NCI-H2171 (cell line): ENCODE results near the gene TRIM38.
"Not testable (repeated sequence)": the region's sequence is repeated elsewhere in the genome, so short reads cannot be mapped to it uniquely, and the experiment has no call there.

Experiments
- DNase-seq: peaks from one replicate; lab custom pipeline; 2025; lab: John Stamatoyannopoulos, UW

The TRIM38 gene

DNA sequence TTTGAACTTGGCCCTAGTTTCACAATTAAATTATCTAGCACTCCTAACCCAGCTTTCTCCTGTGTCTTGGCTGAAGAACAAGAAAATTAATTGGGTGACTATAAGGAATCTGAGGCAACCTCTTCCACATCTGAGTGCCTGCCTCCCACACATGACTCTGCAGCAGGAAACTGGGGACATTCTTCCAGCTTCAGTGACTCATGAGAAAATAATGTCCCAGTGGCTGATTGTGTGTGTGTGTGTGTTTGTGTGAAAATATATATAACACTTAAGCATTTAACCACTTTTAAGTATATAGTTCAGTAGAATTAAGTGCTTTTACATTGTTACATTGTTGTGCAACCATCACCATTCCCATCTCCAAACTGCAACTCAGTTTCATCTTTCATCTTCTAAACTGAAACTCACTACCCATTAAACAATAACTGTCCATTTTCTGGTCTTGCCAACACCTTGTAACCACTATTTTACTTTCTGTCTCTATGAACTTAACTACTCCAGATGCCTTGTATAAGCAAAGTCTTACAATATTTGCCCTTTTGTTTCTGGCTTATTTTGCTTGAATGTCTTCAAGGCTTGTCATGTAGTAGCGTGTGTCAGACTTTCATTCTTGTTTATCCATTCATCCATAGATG is 8.7 kb downstream of the TRIM38 start:
- no peak for DNase-seq

DNA sequence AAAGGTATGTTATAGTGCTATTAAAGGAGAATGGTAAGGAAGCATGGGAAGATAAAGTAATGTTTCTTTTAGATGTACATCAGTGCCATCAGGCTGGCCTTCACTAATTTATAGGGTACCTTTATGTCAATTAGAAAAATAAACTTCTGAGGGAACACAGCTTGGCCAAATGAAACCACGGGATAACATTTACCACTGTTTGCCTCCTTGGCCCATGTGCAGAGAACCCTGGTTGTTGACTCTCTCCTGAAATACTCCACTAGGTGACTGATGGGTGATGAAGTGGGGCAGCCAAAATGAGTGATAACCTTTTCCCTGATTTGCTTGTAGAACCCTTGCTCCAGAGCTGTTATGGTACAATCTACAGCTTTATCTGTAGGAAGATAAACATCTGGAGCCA is 9.5 kb downstream of the TRIM38 start:
- no peak for DNase-seq

DNA sequence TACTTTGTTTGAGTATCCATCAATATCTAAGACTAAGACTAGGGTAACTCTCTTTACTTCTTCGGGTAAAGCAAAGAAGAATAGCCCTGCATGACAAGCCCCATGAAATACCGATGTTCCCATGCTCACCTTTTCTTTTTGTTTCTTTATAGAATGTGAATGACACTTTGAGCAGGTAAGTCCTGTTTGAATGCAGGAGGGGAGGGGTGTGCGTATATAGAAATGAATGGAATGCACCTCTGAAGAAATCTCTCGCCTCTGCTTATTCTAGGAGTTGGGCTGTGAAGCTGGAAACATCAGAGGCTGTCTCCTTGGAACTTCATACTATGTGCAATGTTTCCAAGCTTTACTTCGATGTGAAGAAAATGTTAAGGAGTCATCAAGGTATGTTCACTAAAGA is 10.3 kb downstream of the TRIM38 start:
- DNase-seq, result no peak

DNA sequence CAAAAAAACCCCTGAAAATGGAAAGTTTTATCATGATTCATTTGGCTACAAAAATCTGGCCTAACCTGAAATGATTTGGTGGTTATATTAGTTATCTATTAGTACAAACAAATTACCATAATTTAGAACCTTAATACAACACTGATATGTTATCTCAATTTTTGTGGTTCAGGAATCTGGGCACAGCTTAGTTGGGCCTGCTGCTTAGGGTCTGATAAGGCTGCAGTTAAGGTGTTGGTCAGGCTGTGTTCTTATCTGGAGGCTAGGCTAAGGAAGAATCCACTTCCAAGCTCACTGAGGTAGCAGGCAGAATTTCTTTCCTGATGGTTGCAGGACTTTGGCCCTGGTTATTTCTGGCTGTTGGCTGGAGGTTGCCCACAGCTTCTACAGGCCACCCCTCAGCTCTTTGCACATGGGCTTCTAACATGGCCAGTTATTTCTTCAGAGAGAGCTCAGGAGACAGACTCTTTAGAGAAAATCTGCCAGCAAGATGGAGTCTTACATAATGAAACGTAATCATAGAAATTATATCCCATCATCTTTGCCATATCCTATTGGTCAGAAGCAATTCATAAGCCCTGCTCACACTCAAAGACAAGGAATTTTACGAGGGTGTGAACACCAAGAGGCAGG is 11.4 kb downstream of the TRIM38 start:
- DNase-seq, result no peak

DNA sequence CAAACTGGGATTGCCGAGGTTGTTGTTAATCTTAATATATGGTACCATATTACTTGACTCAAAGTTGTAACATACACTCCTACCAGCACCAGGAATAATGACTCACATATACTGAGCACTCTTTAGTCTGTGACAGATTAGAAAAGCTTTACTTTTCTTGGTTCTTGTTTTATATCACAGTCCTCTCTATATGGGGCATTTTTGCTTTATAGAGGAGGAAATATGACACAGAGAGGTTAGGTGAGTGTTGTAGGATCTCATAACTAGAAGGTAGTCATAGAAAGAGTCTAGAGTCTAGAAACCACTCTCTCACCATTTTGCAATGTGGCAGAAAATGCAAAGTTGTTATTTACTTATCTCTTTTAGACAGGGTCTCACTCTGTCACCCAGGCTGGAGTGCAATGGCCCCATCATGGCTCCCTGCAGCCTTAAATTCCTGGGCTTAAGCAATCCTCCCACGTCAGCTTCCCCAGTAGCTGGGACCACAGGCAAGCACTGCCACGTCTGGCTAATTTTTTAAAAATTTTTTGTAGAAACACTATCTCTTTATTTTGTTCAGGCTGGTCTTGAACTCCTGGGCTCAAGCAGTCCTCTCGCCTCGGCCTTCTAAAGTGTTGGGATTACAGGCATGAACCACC is 13.4 kb downstream of the TRIM38 start:
- DNase-seq, result no peak

DNA sequence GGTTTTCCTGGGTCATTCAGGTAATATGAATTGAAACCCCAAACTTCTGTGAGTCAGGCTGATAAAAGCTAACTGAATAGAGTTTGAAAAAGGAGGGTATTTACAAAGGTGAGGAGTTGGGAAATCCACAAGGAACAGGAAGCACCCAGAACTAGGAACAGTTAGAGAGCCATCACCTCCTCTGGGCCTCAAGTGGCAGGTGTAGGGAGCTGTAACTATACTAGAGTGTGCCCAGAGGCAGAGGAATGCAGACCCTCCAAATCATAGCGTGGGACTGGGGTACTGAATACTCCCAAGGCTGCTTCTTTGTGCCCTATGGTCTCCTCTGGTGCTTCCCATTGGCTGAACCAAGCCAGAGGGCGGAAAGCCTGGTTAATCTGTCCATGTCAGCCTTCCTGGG is 18.3 kb downstream of the TRIM38 start:
- DNase-seq, result no peak

DNA sequence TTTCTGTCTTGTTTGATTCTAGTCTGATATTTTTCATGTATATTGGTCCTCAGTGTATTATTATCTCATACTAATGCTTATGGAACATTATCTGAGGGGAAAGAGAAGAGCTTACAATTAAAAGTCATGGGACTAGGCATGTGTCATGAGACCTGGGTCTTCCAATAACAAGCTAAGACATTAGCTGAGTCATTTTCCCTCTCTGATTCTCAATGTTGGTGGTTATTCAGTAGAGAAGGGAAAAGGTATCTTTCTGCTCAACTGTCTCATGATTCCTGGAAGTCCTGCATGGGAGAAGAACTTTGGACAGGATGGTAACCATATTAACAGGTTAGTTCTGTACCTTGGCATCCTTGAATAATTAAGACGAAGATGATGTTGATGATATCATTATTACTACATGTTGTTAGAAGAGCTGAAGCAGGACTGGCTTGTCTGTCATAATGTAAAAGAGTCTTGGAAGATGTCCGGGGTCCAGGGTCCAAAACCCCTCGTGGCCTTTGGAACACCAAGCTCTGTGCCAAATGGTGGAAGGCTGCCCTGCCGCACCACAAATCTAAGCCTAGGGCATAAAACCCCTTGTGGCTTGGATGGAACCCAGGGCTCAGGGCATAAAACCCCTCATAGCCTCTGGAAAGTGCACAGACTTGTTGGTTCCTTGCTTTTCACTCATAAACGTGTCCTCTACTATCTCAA is 19.1 kb downstream of the TRIM38 start:
- no peak for DNase-seq

DNA sequence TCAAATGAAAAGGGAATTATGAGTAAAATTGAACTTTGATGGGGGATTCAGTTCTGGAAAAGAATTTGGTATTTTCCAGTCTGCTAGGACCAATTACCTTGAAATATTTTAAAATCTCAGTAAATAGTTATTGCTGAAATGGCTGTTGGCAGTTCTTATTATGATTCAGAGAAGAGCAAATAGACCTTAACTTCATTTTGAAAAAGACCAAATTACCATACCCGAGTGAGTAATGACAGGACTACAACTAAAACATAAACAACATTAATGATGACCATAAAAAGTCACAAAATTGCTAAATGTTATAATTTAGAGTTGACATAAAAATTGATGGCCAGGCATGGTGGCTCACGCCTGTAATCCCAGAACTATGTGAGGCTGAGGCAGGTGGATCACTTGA is 21.7 kb downstream of the TRIM38 start:
- no peak for DNase-seq

DNA sequence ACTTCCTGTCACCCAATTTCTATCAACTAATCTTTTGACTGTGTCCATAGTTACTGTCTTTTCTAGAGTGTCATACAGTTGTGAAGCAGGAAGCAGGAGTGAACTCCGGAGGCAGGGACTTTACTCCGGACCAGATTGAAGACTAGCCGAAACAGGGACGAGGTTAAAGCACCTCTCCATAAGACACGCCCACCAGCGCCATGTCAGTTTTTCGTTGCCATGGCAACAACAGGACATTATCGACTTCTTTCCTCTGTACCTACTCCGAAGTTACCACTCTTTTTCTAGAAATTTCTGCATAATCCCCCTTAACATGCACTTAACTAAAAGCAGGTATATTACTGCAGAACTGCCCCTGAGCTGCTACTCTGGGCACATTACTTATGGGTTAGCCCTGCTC is 25.2 kb downstream of the TRIM38 start:
- no peak for DNase-seq

DNA sequence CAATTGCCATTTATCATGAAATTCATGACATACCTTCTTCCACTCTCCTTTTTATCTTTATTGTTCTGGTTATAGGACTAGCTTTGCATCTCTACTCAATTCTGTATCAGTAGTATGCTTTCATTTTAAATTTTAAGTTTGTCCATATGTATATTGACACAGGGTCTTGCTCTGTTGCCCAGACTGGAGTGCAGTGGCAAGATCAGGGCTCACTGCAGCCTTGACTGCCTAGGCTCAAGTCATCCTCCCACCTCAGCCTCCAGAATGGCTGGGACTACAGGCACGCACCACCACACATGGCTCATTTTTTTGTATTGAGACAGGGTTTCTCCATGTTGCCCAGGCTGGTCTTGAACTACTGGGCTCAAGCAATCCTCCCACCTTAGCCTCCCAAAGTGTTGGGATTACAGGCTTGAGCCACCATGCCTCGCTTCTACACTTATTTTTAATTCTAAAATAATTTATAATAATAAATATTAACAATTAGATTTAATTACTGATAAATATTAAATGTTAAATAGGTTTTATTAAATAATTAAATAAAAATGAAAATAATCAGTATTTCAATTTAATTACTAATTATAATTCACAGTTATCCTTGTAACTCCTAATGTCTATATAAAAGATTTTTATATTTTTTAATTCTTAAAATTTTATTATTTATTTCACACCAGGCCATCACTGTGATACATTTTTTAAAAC is 27.7 kb downstream of the TRIM38 start:
- DNase-seq, result no peak

DNA sequence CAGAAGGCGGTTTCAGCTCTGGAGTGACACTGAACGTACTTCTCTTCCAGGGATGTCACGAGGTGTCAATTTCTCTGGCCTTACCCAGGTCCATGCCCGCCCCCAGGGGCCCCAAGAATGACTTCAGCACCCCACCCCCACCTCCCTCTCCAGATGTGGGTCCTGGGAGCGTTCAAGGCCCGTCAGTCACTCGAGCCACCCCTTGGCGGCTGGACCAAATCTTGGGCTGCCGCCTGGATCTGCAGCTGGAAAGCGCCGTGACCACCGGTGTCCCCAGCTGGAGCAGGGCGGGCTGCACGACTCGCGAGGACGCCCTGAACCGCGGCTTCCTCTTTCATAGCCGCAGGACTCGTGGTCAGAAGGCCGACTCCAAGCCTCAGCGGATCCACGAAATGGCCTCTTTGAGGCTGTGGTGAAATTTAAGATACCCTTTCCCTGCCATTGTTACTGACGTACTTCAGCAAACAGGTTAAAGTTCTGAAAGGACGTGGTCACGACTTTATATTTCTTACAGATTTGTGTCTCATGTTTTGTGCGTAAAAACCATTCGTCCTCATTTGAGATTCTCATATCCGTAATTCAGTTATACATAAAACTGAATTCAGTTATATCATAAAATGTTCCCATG is 29.3 kb downstream of the TRIM38 start:
- peak; percentile 21 for DNase-seq

DNA sequence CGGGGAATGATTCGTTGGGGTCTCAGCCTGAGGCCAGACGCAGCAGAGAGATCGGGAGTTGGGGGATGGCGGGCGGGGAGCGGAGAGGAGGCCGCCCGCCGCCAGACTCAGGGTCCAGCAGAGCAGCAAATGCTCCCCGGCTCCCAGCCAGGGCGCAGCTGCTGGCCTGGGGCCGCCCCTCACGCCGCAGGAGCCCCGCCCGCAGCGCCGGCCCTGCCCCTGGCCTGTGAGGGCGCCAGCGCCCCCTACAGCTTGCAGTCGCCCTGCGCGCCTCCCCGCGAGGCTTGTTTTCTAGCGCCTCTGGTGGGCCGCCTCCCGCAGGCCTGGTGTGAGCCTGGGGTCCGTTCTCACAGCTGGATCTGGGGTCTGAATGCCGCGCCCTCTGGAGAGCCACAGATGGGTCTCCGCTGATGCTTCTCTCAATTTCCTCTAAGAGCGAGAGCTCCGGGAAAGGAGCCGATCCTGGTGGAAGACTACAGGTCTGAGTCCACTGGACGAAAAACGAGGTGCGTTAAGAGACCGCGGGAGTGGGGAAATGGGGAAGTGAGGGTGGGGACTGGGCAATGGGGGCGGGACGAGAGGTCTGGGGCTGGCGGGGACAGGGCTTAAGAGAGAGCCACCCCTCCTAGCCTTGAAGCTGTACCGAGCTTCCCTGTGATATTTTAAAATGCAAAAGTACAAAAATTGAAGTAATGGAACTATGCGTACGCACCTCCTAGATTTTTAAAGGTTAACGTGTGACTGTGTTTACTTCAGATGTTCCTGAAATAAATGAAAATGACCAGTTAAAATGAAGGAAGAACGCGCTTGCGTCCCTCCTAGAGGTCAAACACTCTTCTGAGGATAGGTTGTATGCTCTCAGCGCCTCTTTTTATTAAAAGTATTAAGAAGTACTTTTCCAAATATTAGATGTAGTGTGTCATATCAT is 30.1 kb downstream of the TRIM38 start:
- peak; percentile 69 for DNase-seq

DNA sequence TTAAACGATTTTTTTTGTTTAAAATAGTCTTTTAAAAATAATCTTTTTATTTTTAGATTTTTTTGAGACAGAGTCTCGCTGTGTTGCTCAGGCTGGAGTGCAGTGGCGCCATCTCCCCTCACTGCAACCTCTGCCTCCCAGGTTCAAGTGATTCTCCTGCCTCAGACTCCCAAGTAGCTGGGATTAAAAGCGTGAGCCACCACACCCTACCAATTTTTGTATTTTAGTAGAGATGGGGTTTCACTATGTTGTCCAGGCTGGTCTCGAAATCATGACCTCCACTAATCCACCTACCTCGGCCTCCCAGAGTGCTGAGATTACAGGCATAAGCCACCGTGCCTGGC is 30.7 kb downstream of the TRIM38 start:
- DNase-seq, result not testable (repeated sequence)

DNA sequence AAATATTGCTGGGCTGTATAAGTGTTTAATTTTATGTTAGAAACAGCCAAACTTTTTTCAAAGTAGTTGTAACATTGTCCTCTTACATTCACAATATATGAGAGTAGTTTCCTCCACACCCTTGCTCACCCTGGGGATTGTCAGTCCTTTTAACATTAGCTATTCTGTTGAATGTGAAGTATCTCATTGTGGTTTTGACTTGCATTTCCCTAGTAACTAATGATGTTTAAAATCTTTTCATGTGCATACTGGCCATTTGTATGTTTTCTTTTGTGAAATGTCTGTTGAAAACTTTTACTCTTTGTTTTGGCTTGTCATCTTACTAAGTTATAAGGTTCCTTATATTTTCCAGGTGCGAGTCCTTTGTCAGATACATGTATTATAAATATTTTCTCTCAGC is 32.9 kb downstream of the TRIM38 start:
- DNase-seq, result no peak

DNA sequence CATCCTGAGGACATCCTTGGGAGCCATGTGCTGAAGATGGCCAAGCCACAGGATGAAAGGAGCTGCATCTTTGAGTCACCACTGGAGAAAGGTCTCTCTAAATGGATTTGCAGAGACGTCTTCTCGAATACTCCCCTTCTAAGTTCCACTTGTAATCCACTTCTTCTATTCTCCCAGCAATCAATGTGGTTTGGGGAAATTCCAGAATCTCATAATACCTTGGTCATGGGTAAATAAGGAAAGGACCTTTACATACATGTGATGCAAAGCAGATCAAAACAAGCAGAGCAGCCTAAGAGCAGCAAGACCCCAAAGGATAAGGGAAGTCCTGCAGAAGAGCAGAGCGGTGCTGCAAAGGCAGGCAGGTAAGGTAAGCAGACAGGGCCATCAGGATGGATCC is 35.3 kb downstream of the TRIM38 start:
- no peak for DNase-seq

DNA sequence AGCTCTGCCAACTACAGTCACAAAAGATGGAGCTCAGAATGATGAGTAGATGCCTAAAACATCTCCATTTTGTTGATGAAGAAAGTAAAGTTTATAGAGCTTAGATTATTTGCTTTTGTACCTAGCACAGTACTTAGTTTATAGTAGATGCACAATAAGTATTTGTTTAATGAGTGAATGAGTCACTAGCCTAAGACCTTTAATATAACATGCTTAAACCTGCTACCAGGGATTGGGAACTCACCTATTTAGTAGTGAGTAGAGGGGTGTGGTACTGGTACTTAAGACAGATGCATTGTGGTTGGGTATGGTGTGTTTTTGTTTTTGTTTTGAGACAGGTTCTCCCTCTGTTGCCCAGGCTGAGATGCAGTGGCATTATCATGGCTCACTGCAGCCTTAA is 35.8 kb downstream of the TRIM38 start:
- DNase-seq, result no peak

DNA sequence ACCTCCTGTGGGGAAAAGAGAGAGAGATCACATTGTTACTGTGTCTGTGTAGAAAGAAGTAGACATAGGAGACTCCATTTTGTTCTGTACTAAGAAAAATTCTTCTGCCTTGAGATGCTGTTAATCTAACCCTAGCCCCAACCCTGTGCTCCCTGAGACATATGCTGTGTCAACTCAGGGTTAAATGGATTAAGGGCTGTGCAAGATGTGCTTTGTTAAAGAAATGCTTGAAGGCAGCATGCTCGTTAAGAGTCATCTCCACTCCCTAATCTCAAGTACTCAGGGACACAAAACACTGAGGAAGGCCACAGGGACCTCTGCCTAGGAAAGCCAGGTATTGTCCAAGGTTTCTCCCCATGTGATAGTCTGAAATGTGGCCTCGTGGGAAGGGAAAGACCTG is 36.6 kb downstream of the TRIM38 start:
- DNase-seq, result not testable (repeated sequence)

DNA sequence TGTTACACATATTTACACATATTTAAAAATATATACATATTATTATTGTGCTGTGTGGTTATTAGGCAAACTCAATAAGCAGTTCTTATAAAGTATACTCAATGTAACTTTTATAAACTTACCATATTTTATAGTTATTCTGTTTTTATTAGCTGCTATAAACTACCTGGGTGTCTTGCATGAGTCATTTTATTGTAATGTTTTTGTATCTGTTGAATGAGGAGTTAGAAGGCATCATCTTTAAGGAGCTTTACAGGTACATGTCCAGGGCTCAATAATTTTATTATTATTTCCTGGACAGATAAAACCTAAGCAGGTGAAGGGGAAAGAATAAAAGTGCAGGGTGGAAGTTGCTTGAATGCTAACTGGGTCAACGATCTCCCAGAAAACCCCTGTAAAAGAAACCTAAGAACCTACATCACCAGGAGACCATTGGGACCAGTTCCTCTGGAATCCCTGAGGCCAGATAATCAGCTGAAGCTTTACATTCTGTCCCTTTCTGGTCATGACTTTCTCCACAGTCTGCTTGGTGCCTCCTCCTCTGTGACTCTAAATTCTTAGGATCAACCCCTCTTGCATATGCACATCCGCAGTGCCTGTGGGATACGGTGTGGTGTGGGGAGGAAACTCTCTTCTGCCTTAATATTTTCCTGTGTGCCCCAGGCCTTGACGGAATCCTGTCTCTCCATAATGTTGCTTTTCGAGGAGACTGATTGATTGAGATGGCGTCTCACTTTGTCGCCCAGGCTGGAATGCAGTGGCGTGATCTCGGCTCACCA is 38.0 kb downstream of the TRIM38 start:
- DNase-seq, result no peak

DNA sequence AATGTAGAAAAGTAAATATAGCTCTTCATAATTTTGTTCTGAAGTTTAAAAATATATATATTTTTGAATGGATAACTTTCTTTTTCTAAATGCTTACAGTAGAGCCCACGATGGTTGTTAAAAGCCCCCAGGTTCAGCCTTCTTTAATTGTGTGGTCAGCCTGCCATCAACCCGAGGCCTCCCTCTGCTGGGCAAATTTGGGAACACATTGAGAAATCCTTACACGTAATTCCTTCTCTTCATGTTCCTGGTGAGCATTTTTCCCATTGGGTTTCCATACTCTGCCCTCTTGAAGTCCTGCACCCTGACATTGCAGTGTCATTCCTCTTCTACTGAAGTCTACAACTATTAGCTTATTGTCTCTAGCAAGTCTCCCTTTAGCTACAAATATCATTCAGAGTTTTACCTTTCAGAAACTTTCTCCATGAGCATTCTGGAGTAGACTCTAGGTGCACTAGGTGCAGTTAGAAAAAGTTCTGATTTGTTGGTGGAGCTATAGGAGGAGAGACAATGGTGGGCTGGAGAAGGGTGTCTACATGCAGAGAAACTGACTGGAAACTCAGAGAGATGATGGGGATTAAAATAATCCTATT is 40.6 kb downstream of the TRIM38 start:
- peak; percentile 29 for DNase-seq
